IPS-NIHi7 (cell line): ENCODE measurements around the gene TAOK1.
"Not testable (repeated sequence)": the region's sequence is repeated elsewhere in the genome, so short reads cannot be mapped to it uniquely, and the experiment has no call there.

Source experiments
- DNase-seq: peaks from one replicate; pipeline ENCODE4 v3.0.0; 2012; ENCODE audit warnings: mixed read lengths; ENCODE audit errors: extremely low spot score

The TAOK1 gene

GRCh38 chr17:29389982-29390850 is at the start of gene TAOK1:
TAOK1 (plus strand) TSS chr17:29390363; CDS start chr17:29451549, 61,186 bp downstream.
- DNase-seq = peak; percentile 97

DNA sequence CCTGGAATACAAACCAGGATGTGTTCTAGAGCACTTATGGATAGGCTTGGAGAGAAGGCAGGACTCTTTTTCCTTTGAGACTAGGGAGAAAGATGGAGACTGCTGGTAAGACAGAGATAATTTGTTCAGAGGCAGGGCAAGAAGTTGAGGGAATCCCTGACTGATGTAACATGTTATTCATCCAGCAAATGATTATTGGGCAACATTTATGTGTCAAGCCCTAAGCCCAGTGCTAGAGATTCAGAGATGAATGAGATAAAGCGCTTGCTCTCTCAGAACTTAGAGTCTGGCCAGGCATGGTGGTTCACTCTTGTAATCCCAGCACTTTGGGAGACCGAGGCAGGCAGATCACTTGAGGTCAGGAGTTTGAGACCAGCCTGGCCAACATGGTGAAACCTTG is 48.4 kb upstream of the TAOK1 start:
- DNase-seq = no peak

GRCh38 chr17:29342158-29342765 is 47.9 kb upstream of the TAOK1 start:
- no peak for DNase-seq

DNA sequence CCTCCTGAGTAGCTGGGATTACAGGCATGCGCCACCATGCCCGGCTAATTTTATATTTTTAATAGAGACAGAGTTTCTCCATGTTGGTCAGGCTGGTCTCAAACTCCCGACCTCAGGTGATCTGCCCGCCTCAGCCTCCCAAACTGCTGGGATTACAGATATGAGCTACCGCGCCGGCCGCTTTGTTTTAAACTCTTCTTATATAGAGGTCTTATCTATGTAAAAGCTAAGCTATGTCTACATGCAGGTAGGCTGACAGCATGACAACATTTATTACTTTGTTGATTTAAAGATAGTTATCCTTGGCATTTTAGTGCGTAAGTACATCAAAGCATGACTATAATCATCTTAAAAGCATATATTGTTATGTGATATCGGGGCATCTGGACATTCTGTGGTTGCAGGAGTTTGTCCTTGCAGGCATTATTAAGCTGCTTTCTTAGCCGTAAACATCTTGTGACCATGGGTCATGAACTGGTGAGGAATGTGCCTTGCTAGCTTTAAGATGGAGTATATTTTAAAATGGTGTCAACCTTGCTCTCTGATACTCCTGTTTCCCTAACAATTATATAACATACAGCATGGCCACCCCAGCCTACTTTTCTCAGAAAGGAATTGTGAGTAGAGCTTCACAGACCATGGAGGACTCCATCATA is 45.8 kb upstream of the TAOK1 start:
- no peak for DNase-seq

DNA sequence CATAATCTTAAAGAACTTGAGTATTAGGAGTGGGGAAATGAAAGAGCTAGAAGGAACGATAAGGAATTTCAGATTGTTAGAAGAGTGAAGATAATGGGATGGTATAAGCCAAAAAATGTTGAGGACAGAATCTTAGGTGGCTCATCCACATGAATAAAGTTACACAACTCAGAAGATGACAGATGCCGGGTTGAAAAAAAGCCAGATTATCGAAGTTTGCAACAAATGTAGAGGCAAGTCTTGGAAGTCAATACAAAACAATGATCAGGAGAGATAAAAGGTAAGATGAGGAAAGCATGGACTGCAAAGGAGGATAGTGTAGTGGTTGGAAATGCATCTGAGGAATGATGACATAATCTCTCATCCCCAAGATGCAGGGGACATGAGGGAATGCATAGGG is 45.1 kb upstream of the TAOK1 start:
- no peak for DNase-seq

DNA sequence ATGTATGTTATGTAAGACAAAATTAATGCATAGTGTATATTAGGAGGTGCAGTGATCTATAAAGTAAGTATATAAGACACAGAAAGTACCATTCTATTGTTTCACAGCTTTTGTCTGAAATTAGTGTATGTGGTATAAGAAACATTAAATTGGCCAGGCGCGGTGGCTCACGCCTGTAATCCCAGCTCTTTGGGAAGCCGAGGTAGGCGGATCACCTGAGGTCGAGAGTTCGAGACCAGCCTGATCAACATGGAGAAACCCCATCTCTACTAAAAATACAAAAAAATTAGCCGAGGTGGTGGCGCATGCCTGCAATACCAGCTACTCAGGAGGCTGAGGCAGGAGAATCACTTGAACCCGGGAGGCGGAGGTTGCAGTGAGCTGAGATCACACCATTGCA is 44.7 kb upstream of the TAOK1 start:
- DNase-seq = not testable (repeated sequence)

- DNase-seq = no peak
Measured at GRCh38 chr17:29346462-29346861, 43.7 kb upstream of the TAOK1 start.

DNA sequence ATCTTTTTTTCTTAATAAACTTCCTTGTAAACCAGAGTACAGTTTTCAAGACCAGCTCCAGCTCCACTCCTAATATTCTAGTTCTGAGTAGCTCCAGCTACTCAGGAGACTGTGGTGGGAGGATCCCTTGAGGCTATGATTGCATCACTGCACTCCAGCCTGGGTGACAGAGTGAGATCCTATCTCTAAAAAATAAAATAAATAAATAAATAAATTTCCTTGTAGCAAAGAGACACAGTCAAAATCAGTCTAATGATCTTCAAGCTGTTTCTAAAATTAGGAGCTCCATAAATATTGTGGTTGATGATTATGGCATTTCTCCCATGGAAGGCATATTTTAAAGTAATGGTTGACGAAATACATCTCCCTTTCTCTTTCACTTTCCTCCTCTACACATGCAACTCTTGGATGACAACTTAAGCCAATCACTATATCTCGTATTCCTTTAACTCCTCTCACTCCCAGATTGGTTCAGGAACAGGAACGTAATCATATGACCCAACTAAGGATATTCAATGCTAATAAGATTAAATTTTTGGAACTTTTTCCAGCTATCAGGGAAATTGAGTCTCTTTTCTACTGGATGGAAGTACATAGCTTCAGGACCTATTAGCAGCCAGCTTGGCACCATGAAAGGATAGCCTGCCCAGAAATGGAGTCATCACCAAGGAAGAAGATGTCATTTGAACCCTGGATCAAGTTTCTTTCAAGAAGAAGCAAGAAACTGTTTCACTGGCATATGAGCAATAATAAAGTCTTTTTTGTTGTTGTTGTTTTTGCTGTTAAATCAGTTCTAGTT is 42.1 kb upstream of the TAOK1 start:
- DNase-seq = no peak

GRCh38 chr17:29349409-29349808 is 40.8 kb upstream of the TAOK1 start:
- DNase-seq = no peak

DNA sequence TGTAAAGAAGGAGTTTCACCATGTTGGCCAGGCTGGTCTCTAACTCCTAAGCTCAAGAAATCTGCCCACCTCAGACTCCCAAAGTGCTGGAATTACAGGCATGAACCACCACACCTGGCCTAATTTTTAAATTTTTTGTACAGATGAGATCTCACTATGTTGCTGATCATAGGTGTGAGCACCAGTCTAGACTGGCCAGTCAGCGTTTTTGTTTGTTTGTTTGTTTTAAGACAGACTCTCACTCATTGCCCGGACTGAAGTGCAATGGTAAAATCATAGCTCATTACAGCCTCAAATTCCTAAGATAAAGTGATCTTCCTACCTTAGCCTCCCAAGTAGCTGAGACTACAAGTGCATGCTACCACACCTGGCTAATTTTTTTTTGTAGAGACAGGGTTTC is 38.0 kb upstream of the TAOK1 start:
- no peak for DNase-seq

DNA sequence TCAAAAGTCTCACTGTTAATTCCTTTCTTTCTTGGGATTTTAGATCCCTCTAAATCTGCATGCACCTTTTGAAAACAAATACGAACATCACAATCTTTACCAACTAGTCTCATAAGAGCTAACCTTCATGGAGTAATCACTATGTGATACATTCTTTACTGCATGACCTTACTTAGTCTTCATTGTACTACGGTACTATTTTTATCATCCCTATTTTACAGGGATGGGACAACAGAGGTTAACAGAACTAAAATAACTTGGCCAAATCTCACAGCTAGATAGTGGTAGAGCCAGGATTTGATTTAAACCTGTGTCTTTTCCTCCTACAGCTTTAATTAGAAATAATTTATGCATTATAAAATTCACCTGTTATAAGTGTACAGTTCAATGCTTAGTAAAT is 32.9 kb upstream of the TAOK1 start:
- no peak for DNase-seq

- no peak for DNase-seq
Measured at GRCh38 chr17:29357821-29358232, 32.3 kb upstream of the TAOK1 start.

- DNase-seq = no peak
Measured at GRCh38 chr17:29358416-29358815, 31.7 kb upstream of the TAOK1 start.

DNA sequence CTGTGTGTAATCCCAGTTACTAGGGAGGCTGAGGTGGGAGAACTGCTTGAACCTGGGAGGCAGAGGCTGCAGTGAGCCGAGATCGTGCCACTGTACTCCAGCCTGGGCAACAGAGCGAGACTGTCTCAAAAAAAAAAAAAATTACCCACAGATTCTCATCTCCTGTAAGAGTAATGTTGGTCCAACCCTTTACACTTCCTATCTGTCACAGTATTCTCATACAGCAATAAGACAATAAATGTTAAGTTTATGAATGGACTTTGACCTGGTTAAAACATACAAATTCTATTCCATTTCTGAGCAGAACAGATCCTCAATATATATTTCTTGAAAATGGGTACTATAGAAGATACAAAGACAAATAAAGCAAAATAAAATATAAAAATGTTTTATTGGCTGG is 30.4 kb upstream of the TAOK1 start:
- no peak for DNase-seq

DNA sequence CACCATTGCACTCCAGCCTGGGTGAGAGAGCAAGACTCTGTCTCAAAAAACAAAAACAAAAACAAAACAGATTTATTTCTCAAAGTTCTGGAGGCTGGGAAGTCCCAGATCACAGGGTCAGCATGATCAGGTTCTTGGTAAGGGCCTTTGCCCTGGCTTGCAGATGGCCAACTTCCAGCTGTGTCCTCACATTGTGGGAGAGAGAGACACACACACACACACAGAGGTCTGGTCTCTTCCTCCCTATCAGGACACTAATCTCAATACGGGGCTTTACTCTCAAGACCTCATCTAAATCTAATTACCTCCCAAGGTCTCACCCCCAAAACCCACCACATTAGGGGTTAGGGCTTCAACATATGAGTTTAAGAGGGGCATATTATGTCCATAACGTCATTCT is 26.4 kb upstream of the TAOK1 start:
- DNase-seq = no peak

DNA sequence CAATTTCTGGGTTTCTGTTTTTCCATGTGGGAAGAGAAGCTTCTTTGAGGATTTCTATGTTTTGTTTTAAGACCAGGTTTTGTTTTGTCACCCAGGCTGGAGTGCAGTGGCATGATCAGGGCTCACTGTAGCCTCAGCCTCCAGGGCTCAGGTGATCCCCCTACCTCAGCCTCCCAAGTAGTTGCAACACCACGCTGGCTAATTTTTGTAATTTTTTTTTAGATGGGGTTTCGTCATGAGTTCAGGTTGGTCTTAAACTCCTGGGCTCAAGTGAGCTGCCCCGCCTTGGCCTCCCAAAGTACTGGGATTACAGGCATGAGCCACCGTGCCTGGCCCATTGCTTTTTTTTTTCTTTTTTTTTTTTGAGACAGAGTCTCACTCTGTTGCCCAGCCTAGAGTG is 25.5 kb upstream of the TAOK1 start:
- DNase-seq = no peak

DNA sequence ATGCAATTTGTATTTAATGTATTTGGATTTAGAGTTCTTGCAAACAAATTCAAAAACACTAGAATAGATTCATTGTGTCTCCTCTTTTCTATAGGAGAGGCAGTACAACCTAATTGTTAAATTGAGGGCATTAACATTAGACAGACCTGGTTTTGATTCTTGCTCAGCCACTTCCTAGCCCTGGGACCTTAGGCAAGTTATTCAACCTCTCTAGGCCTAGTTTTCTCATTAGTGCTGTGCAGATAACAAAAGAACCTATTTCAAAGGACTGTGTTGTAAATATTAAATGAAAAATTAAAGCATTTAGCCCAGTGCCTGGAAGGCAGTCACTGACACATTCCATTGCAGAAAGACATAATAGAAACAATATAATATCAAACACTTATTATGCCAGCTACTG is 22.0 kb upstream of the TAOK1 start:
- DNase-seq = no peak

- DNase-seq = peak; percentile 15
Measured at GRCh38 chr17:29368926-29369325, 21.2 kb upstream of the TAOK1 start.

DNA sequence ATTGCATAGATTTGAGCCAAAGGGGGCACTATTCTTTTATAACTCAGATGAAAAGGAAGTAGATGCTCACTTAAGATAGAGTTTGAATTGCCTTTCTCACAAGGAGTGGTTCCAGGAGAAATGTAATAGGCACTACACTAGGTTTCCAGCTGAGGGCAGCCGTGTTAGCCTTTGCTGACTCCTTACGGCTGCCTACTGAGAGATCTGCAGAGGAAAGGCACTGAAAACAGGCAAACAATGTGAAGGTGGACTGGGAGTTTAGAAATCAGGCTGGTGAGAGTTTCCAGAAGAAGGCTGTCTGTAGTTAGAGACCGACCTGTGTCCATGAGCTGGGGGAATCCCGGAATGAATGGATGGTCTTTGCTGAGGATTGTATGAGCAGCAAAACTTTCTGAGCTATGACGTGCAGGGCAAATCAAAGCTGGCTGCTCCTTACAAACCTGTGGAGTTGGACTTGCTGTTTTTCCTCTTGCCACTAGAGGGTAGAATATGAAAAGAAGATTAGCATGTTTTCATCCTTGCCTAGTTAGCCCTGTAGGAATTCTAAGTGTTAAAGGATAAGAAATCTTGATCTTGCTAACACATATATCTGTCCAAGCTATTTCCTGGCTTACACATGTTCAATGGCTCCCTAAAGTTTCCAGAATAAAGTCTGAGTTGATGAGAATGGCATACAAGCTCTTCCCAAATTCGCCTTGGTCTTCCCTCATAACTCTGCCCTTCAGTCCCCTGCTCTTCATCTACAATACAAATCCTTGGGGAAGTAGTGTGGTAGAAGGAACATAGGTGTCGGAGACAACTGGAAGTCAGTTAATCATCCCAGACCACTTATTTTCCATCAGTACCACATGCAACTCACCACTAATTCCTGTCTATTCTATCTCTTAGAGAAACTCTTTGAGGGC is 20.1 kb upstream of the TAOK1 start:
- DNase-seq = peak; percentile 86

DNA sequence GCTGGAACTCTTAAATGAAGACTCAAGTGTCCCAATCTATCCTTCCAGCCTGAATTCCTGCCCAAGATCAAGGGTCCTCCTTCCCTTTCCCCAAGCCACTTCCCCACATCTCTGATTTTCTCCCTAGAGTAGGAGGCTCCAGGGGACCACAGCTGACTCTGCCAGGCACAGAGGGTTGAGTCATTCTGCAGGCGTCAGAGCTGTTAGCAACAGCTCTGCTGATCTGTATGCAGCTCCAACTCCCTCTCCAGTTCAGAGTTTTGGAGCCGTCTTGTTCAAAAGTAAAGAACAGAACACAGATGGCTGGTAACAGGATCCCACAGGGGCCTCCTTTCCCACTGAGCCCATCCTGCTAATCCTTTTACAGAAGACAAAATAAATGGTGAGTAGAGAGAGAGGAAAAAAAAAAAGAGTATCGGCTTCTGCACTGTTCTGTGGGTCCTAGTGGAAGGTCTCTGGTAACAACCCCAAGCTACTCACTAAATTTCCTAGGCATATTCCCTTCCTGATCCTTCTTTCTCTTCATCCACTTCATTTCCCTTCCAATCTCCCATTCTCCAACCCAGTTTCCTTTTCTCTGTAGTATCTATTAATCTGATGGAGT is 13.4 kb upstream of the TAOK1 start:
- peak; percentile 59 for DNase-seq

GRCh38 chr17:29378500-29378899 is 11.7 kb upstream of the TAOK1 start:
- DNase-seq = no peak
